Panc1 (cell line): ENCODE data around the gene SLF1. TPM values are rescaled to one million over a fixed set of nuclear protein-coding genes. Genes with fewer than 3 reads are reported as not detected.
A peak's percentile ranks its signal among the peaks of the same experiment; 100 is the strongest.
"Not testable (repeated sequence)": the region's sequence is repeated elsewhere in the genome, so short reads cannot be mapped to it uniquely, and the experiment has no call there.

Experiments used
- ATAC-seq: fragments of 200-7000 bp; cut with Tn5 transposase; 2 replicates; pipeline ENCODE4 v1.9.1; 2020; ENCODE audit warnings: mild to moderate bottlenecking, moderate library complexity
- Bru-seq: library from RNA; stranded (reverse); fragments of 400-500 nt; gene quantifications from one replicate; lab custom pipeline; 2021; lab: Mats Ljungman, UMichigan
- BruChase-seq, 2 experiments: library from RNA; stranded (reverse); fragments of 400-500 nt; gene quantifications; one replicate each; lab custom pipeline; 2021; lab: Mats Ljungman, UMichigan
- BruUV-seq: library from RNA; stranded (reverse); fragments of 400-500 nt; replicated peaks from 2 replicates; lab custom pipeline; 2021; lab: Mats Ljungman, UMichigan
- CTCF ChIA-PET: fragments of 300-600 bp; sonication (Branson Sonifier 250); formaldehyde crosslinking; loops from one replicate; lab custom pipeline; 2022; ENCODE audit warnings: antibody characterized with exemption; lab: Charles Lee
- POLR2A ChIA-PET: fragments of 300-600 bp; sonication (Branson Sonifier 250); formaldehyde crosslinking; loops from one replicate; lab custom pipeline; 2022; ENCODE audit warnings: antibody characterized with exemption; lab: Charles Lee
- DNase-seq: peaks from one replicate; pipeline ENCODE4 v3.0.0-alpha.2; 2010; ENCODE audit warnings: low read depth, low spot score
- H3K27ac ChIP-seq: 2 replicates; pipeline ENCODE4 v1.5.1; 2011; ENCODE audit warnings: mild to moderate bottlenecking, low read length, inconsistent platforms
- H3K27me3 ChIP-seq: fragments of 200-500 bp; sonication (Bioruptor generic); 2 replicates; pipeline ENCODE4 v1.6.0; 2014; ENCODE audit warnings: low read length, inconsistent platforms; ENCODE audit not compliant: control insufficient read depth, insufficient read depth
- H3K36me3 ChIP-seq: fragments of 200-500 bp; sonication (Bioruptor generic); 2 replicates; pipeline ENCODE4 v1.5.1; 2014; ENCODE audit warnings: inconsistent platforms, mild to moderate bottlenecking, low read length, moderate library complexity; ENCODE audit not compliant: control insufficient read depth, insufficient read depth
- H3K4me1 ChIP-seq: 2 replicates; pipeline ENCODE4 v1.5.1; 2011; ENCODE audit warnings: inconsistent platforms, mild to moderate bottlenecking, low read length, moderate library complexity; ENCODE audit not compliant: control insufficient read depth, insufficient read depth
- H3K4me3 ChIP-seq, 2 experiments: 2 replicates each; pipeline ENCODE4 v1.5.1; 2011 to 2012; ENCODE audit warnings: low read depth in 2 of 2, low read length in 2 of 2, mild to moderate bottlenecking in 2 of 2, inconsistent platforms in 1 of 2, moderate library complexity in 1 of 2
- H3K9me3 ChIP-seq: fragments of 200-500 bp; sonication (Bioruptor generic); 2 replicates; pipeline ENCODE4 v1.5.1; 2014; ENCODE audit warnings: low read depth, mild to moderate bottlenecking, inconsistent platforms, low read length, moderate library complexity; ENCODE audit not compliant: control insufficient read depth, insufficient read depth
- POLR2AphosphoS5 ChIP-seq: IDR thresholded peaks from 2 replicates; pipeline ENCODE4 v1.6.1; 2012; ENCODE audit warnings: mild to moderate bottlenecking, low read depth, low read length, moderate library complexity
- SIN3A ChIP-seq: IDR thresholded peaks from 2 replicates; pipeline ENCODE4 v1.6.1; 2012; ENCODE audit warnings: low read depth, mild to moderate bottlenecking, low read length, moderate library complexity, borderline replicate concordance; ENCODE audit not compliant: insufficient read depth
- TCF7L2 ChIP-seq: IDR thresholded peaks from 2 replicates; pipeline ENCODE4 v1.6.1; 2011; ENCODE audit warnings: mild to moderate bottlenecking, low read depth, low read length, inconsistent platforms
- in situ Hi-C: cut with HindIII; loops from 2 replicates; pipeline ENCODE4 v1.10.0; 2016; ENCODE audit warnings: low sequenced_read_pairs, low pct_unique_long_range_greater_than_20kb
- intact Hi-C: fragments of 100-400 bp; cut with micrococcal nuclease; formaldehyde crosslinking; loops from one replicate; pipeline ENCODE4 v1.10.0; 2022; ENCODE audit not compliant: unreplicated experiment
- long read RNA-seq: library from polyadenylated mRNA; unstranded; transcript quantifications from one replicate; pipeline ENCODE4 v2.0.0, GENCODE V29; 2021; ENCODE audit not compliant: unreplicated experiment
- polyA plus RNA-seq: library from polyadenylated mRNA; unstranded; fragments of >200 nt; gene quantifications from one replicate; pipeline ENCODE4 v1.2.1, GENCODE V29; 2012; ENCODE audit warnings: missing spikeins; ENCODE audit not compliant: insufficient read length
- total RNA-seq: library from RNA; stranded (reverse); gene quantifications from one replicate; pipeline ENCODE4 v1.2.1, GENCODE V29; 2021; ENCODE audit not compliant: unreplicated experiment
- TF ChIP-seq, protein P1 (sequence below): fragments of 450-650 bp; IDR thresholded peaks from 2 replicates; pipeline ENCODE4 v1.5.1; 2017; ENCODE audit warnings: mild to moderate bottlenecking
- TF ChIP-seq, protein P2 (sequence below), 2 experiments: IDR thresholded peaks; 2 replicates each; pipeline ENCODE4 v1.6.1; 2011 to 2012; ENCODE audit warnings: low read depth in 2 of 2, control low read depth in 1 of 2, low read length in 1 of 2, mild to moderate bottlenecking in 1 of 2, moderate library complexity in 1 of 2; ENCODE audit not compliant: insufficient read depth in 1 of 2

The SLF1 gene
- total RNA-seq, result 9.7 TPM
- 4.6 TPM for polyA plus RNA-seq
- percentile 76 among the genes with signal in this experiment for Bru-seq, nascent RNA
- percentile 72 among the genes with signal in this experiment for BruChase-seq, experiment 1, labeled RNA remaining after a 2-hour chase
- BruChase-seq, experiment 2, labeled RNA remaining after a 6-hour chase, result percentile 66 among the genes with signal in this experiment
- long read RNA-seq, full-length matches to known transcripts, result 12 of 17 reads
- long read RNA-seq, partial matches to known transcripts, result 3 of 17 reads
- long read RNA-seq, other reads (novel, unspliced or antisense), result 2 of 17 reads

- no TSS peak for BruUV-seq
- Histone ChIP-seq H3K27me3 (no peaks in the 10 kb centered on the region), H3K27ac (peak within 1 kb of the TSS; percentile 84), H3K9me3 (no peaks in the 10 kb centered on the region), H3K4me1 (peaks cover 7% of the 10 kb centered on the region), H3K36me3 (no peaks in the 10 kb centered on the region; the same call in 1 of the 2 replicates), H3K4me3 (peak within 1 kb of the TSS; percentile 95 to 96)
- POLR2A ChIA-PET, result interaction anchor here (0.6 kb wide), 1 partner anchor 43 kb away, joined by 4 read pairs; no protein-coding TSS in a partner anchor
- intact Hi-C loops, result loop anchor here (2.0 to 5.0 kb wide), 2 partner anchors 74 to 120 kb away; no protein-coding TSS in a partner anchor
- peak; percentile 79 for DNase-seq
- in situ Hi-C loops, result no loop called here
- TF ChIP-seq, protein P1, sequence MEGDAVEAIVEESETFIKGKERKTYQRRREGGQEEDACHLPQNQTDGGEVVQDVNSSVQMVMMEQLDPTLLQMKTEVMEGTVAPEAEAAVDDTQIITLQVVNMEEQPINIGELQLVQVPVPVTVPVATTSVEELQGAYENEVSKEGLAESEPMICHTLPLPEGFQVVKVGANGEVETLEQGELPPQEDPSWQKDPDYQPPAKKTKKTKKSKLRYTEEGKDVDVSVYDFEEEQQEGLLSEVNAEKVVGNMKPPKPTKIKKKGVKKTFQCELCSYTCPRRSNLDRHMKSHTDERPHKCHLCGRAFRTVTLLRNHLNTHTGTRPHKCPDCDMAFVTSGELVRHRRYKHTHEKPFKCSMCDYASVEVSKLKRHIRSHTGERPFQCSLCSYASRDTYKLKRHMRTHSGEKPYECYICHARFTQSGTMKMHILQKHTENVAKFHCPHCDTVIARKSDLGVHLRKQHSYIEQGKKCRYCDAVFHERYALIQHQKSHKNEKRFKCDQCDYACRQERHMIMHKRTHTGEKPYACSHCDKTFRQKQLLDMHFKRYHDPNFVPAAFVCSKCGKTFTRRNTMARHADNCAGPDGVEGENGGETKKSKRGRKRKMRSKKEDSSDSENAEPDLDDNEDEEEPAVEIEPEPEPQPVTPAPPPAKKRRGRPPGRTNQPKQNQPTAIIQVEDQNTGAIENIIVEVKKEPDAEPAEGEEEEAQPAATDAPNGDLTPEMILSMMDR, result no peak
- peak; percentile 76 for TF ChIP-seq POLR2AphosphoS5
- 0 out of 2 replicates have a peak, but pooled peaks have one; percentile 28 for TF ChIP-seq TCF7L2
- TF ChIP-seq SIN3A, result peak; percentile 99
- TF ChIP-seq, protein P2, sequence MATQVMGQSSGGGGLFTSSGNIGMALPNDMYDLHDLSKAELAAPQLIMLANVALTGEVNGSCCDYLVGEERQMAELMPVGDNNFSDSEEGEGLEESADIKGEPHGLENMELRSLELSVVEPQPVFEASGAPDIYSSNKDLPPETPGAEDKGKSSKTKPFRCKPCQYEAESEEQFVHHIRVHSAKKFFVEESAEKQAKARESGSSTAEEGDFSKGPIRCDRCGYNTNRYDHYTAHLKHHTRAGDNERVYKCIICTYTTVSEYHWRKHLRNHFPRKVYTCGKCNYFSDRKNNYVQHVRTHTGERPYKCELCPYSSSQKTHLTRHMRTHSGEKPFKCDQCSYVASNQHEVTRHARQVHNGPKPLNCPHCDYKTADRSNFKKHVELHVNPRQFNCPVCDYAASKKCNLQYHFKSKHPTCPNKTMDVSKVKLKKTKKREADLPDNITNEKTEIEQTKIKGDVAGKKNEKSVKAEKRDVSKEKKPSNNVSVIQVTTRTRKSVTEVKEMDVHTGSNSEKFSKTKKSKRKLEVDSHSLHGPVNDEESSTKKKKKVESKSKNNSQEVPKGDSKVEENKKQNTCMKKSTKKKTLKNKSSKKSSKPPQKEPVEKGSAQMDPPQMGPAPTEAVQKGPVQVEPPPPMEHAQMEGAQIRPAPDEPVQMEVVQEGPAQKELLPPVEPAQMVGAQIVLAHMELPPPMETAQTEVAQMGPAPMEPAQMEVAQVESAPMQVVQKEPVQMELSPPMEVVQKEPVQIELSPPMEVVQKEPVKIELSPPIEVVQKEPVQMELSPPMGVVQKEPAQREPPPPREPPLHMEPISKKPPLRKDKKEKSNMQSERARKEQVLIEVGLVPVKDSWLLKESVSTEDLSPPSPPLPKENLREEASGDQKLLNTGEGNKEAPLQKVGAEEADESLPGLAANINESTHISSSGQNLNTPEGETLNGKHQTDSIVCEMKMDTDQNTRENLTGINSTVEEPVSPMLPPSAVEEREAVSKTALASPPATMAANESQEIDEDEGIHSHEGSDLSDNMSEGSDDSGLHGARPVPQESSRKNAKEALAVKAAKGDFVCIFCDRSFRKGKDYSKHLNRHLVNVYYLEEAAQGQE (IDR thresholded peaks at IDR 0.05; ENCODE audit: insufficient read depth in 1 of 2, low read depth in 2 of 2, low read length in 1 of 2), result no peak
- peak; percentile 99 for ATAC-seq
- CTCF ChIA-PET, result interaction anchor here (0.6 kb wide), 1 partner anchor 178 kb away, joined by 6 read pairs; no protein-coding TSS in a partner anchor
These were observed at the start of gene SLF1, which contains the start of gene KIAA0825 for GRCh38 chr5:94618493-94619328. Gene SLF1 (plus strand): TSS chr5:94618669. CDS start chr5:94628811, 10,142 bp downstream. Gene KIAA0825 (minus strand): TSS chr5:94618604. CDS start chr5:94537126, 81,478 bp downstream.

DNA sequence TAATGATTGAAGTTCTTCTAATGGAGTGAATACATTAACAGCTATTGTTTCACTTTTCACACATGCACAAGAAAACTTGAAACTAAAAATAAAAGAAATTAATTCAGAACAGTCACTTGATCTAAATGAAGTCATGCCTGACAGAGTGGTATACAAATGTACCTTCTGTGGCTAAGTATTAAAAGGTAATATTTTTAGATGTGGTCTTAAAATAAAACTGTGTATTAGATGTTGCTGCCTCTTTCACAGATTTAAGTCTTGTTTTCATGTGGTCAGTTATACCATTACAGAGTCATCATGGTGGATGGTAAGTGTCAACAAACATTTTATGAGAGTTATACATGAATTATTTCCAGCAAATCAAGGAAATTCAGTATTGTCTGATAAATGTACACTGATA lies 47.1 kb upstream of the SLF1 start:
- DNase-seq (no peak), ATAC-seq (no peak)
- no peaks in the 10 kb centered on the region for H3K4me1 ChIP-seq
- H3K9me3 ChIP-seq, result no peaks in the 10 kb centered on the region
- ChIA-PET POLR2A (no interaction called here), CTCF (no interaction called here)
- no peak overlapping the region for H3K27ac ChIP-seq
- in situ Hi-C loops (no loop called here), intact Hi-C loops (no loop called here)
- TF ChIP-seq, protein P2 (IDR thresholded peaks at IDR 0.05; ENCODE audit: insufficient read depth in 1 of 2, low read depth in 2 of 2, low read length in 1 of 2), result no peak
- H3K36me3 ChIP-seq, result no peaks in the 10 kb centered on the region
- no TSS peak for BruUV-seq
- H3K4me3 ChIP-seq, result no peak overlapping the region
- no peaks in the 10 kb centered on the region for H3K27me3 ChIP-seq

DNA sequence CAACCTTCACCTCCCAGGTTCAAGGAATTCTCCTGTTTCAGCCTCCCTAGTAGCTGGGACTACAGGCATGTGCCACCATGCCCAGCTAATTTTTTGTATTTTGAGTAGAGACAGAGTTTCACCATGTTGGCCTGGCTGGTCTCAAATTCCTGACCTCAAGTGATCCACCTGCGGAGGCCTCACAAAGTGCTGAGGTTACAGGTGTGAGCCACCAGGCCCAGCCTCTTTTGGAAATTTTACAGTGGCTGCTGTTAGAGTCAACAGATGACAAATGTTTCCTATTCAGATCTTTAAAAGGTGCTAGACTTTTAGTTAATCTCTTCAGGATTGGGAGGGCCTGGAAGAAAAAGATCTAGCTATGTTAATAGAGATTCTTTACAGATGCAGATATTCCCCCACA lies 45.1 kb upstream of the SLF1 start:
- H3K36me3 ChIP-seq, DNase-seq, in situ Hi-C loops, H3K4me1 ChIP-seq, H3K27me3 ChIP-seq, ATAC-seq, H3K4me3 ChIP-seq, H3K9me3 ChIP-seq, CTCF ChIA-PET, POLR2A ChIA-PET, H3K27ac ChIP-seq, BruUV-seq, intact Hi-C loops: not testable (repeated sequence)
